K562 (cell line): ENCODE results near the gene ZP1. TPM values are rescaled to one million over a fixed set of nuclear protein-coding genes. Genes with fewer than 3 reads are reported as not detected.

ENCODE experiments used
- ATF6 ChIP-seq: sonication (generic); formaldehyde crosslinking; IDR thresholded peaks from 2 replicates; pipeline ENCODE4 v1.4.0; 2020; ENCODE audit warnings: mild to moderate bottlenecking, missing genetic modification reagents
- BCL6 ChIP-seq: fragments of 250-450 bp; sonication (Bioruptor Pico); IDR thresholded peaks from 2 replicates; pipeline ENCODE4 v1.4.0; 2020
- CBFA2T2 ChIP-seq: fragments of 450-650 bp; conservative IDR thresholded peaks from 2 replicates; pipeline ENCODE4 v1.6.1; 2017; ENCODE audit warnings: mild to moderate bottlenecking
- GTF2F1 ChIP-seq: IDR thresholded peaks from 2 replicates; pipeline ENCODE4 v1.6.1; 2011; ENCODE audit warnings: low read depth, low read length, improper control_type of control experiment
- KLF16 ChIP-seq: IDR thresholded peaks from 2 replicates; pipeline ENCODE4 v1.6.1; 2016; ENCODE audit warnings: antibody characterized with exemption
- MITF ChIP-seq: IDR thresholded peaks from 2 replicates; pipeline ENCODE4 v1.6.1; 2014; ENCODE audit warnings: antibody characterized with exemption
- PATZ1 ChIP-seq: fragments of 250-450 bp; sonication (Bioruptor Pico); IDR thresholded peaks from 2 replicates; pipeline ENCODE4 v1.5.0; 2020; ENCODE audit warnings: mild to moderate bottlenecking, borderline replicate concordance
- RAD21 ChIP-seq, 2 experiments: fragments of 250-450 bp in 1 of 2; fragments of 450-650 bp in 1 of 2; sonication (Bioruptor Pico) in 1 of 2; formaldehyde crosslinking in 1 of 2; IDR thresholded peaks in 1 of 2; conservative IDR thresholded peaks in 1 of 2; 2 replicates each; pipeline versions ENCODE4 v1.4.0 to v1.8.0; 2020 to 2022; ENCODE audit warnings: mild to moderate bottlenecking in 2 of 2, moderate library complexity in 1 of 2
- RBM25 ChIP-seq: fragments of 200-400 bp; formaldehyde crosslinking; IDR thresholded peaks from 2 replicates; pipeline ENCODE4 v1.6.1; 2018; ENCODE audit warnings: low read length, low read depth, moderate library complexity; ENCODE audit not compliant: severe bottlenecking
- RUNX1 ChIP-seq: sonication (generic); IDR thresholded peaks from 2 replicates; pipeline ENCODE4 v1.6.1; 2016; ENCODE audit warnings: antibody characterized with exemption, low read depth
- SMARCA4 ChIP-seq: fragments of 450-650 bp; IDR thresholded peaks from 2 replicates; pipeline ENCODE4 v1.6.1; 2016
- ZFX ChIP-seq: sonication (generic); formaldehyde crosslinking; IDR thresholded peaks from 2 replicates; pipeline ENCODE4 v1.8.0; 2022; ENCODE audit warnings: mild to moderate bottlenecking, missing genetic modification reagents, moderate library complexity
- ZNF232 ChIP-seq: sonication (generic); formaldehyde crosslinking; IDR thresholded peaks from 2 replicates; pipeline ENCODE4 v1.8.0; 2022; ENCODE audit warnings: mild to moderate bottlenecking, missing genetic modification reagents
- ZNF384 ChIP-seq: IDR thresholded peaks from 2 replicates; pipeline ENCODE4 v1.6.1; 2012; ENCODE audit warnings: low read depth, low read length, improper control_type of control experiment
- polyA plus RNA-seq, 8 experiments: library from polyadenylated mRNA; depleted of rRNA in 4 of 8; stranded (reverse) in 5 of 8; unstranded in 3 of 8; fragments of >200 nt; fragmentation: Nextera tagmentation in 2 of 8; fragmentation: Illumina TruSeq in 1 of 8; extraction: Ambion mirVana in 2 of 8; extraction: Trizol in 1 of 8; gene quantifications; 2 replicates each; pipeline versions ENCODE4 v1.2.1 to v1.2.3, GENCODE V29; 2011 to 2014; ENCODE audit warnings: inconsistent platforms in 1 of 8, missing spikeins in 1 of 8
- total RNA-seq, 7 experiments: library from RNA; depleted of rRNA in 6 of 7; stranded (reverse); fragments of >200 nt in 6 of 7; fragmentation: Illumina TruSeq in 2 of 7; extraction: Trizol in 2 of 7; gene quantifications; 2 replicates each; pipeline versions ENCODE4 v1.2.1 to v1.2.3, GENCODE V29; 2011 to 2021; ENCODE audit warnings: low replicate concordance in 1 of 7
- TF ChIP-seq, protein P1 (sequence below), 2 experiments: IDR thresholded peaks; 2 replicates each; pipeline ENCODE4 v1.6.1; 2011; ENCODE audit warnings: borderline replicate concordance in 1 of 2, control low read depth in 1 of 2, low read depth in 1 of 2, low read length in 1 of 2, mild to moderate bottlenecking in 1 of 2, mixed read lengths in 1 of 2, moderate library complexity in 1 of 2; ENCODE audit not compliant: insufficient read depth in 1 of 2, insufficient read length in 1 of 2, poor library complexity in 1 of 2, severe bottlenecking in 1 of 2; ENCODE audit errors: extremely low read depth in 1 of 2
- TF ChIP-seq, protein P2 (sequence below): fragments of 250-450 bp; sonication (Bioruptor Pico); IDR thresholded peaks from 2 replicates; pipeline ENCODE4 v1.5.0; 2021; ENCODE audit warnings: mild to moderate bottlenecking, borderline replicate concordance
- TF ChIP-seq, protein P3 (sequence below): fragments of 450-650 bp; formaldehyde crosslinking; IDR thresholded peaks from 2 replicates; pipeline ENCODE4 v1.4.0; 2022; ENCODE audit warnings: mild to moderate bottlenecking, moderate library complexity

ZP1 gene
- total and polyA plus RNA-seq, 9 of the 15 experiments (the other 6 are each of a cell fraction or from before 2014, with no cell fraction given): 0.11 to 0.15 TPM; not detected in 7

DNA sequence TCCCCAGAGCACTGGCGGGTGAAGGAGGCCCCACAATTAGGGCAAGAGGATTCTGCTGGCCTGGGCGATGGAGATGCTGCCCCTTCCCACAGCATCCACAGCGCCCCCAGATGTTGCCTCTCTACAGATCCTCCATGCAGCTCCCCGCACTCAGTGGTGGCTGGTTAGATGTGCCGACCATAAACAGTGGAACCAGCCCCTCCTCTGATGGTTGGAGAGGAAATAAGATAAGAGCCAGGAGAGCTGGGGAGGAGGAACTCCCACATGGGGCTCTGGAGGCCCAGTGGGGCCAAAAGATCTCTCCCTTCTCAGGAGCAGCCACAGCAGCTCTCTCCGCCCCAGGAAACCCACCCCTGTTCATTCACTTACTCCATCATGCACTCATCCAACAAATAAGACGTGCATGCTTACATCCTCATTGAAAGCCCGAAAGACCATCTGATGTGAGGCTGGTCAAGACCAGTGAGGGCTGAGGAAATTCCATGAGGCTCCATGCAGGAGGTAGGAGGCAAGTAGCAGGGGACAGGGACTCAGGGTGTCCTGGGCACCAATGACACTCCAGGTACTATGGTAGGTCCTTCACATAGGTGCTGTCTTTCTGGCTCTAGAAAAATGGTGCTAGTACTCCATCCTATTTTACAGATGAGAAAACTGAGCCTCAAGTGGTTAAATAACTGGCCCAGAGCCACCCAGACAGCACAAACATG, 13.0 kb upstream of the ZP1 start (continued):
- TF ChIP-seq ATF6 (no peak), MITF (no peak), KLF16 (peak; percentile 94), GTF2F1 (no peak), CBFA2T2 (no peak; the same call in 1 of the 2 replicates), ZNF384 (no peak), RBM25 (peak; percentile 86), RAD21 (CRISPR knock-in tag; conservative IDR thresholded peaks at IDR 0.05 in 1 of 2, IDR thresholded peaks at IDR 0.05 in 1 of 2) (peak in 1 of 2 experiments; percentile 36; a peak in 2 of 4 replicates), RUNX1 (no peak), SMARCA4 (peak; percentile 78), PATZ1 (CRISPR knock-in tag) (0 out of 2 replicates have a peak, but pooled peaks have one; percentile 23), BCL6 (no peak), ZNF232 (CRISPR knock-in tag) (no peak), ZFX (no peak)
- TF ChIP-seq, protein P1, sequence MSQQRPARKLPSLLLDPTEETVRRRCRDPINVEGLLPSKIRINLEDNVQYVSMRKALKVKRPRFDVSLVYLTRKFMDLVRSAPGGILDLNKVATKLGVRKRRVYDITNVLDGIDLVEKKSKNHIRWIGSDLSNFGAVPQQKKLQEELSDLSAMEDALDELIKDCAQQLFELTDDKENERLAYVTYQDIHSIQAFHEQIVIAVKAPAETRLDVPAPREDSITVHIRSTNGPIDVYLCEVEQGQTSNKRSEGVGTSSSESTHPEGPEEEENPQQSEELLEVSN (IDR thresholded peaks at IDR 0.05; ENCODE audit: borderline replicate concordance in 1 of 2, extremely low read depth in 1 of 2, insufficient read depth in 1 of 2, insufficient read length in 1 of 2, low read depth in 1 of 2, low read length in 1 of 2, poor library complexity in 1 of 2, severe bottlenecking in 1 of 2): no peak
- TF ChIP-seq, protein P2, sequence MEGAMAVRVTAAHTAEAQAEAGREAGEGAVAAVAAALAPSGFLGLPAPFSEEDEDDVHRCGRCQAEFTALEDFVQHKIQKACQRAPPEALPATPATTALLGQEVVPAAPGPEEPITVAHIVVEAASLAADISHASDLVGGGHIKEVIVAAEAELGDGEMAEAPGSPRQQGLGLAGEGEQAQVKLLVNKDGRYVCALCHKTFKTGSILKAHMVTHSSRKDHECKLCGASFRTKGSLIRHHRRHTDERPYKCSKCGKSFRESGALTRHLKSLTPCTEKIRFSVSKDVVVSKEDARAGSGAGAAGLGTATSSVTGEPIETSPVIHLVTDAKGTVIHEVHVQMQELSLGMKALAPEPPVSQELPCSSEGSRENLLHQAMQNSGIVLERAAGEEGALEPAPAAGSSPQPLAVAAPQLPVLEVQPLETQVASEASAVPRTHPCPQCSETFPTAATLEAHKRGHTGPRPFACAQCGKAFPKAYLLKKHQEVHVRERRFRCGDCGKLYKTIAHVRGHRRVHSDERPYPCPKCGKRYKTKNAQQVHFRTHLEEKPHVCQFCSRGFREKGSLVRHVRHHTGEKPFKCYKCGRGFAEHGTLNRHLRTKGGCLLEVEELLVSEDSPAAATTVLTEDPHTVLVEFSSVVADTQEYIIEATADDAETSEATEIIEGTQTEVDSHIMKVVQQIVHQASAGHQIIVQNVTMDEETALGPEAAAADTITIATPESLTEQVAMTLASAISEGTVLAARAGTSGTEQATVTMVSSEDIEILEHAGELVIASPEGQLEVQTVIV (CRISPR knock-in tag): no peak
- TF ChIP-seq, protein P3, sequence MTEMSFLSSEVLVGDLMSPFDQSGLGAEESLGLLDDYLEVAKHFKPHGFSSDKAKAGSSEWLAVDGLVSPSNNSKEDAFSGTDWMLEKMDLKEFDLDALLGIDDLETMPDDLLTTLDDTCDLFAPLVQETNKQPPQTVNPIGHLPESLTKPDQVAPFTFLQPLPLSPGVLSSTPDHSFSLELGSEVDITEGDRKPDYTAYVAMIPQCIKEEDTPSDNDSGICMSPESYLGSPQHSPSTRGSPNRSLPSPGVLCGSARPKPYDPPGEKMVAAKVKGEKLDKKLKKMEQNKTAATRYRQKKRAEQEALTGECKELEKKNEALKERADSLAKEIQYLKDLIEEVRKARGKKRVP (CRISPR knock-in tag): no peak
